Liver (tissue), 9 donors: Measurements from ENCODE around the gene SETX. TPM values are rescaled to one million over a fixed set of nuclear protein-coding genes. Genes with fewer than 3 reads are reported as not detected.

Experiments used
- DNase-seq: peaks from one replicate; pipeline ENCODE4 v3.0.0-alpha.2; 2017; ENCODE audit warnings: low spot score
- H3K27ac ChIP-seq, 2 donors: one replicate each; pipeline ENCODE4 v1.7.0; 2013; ENCODE audit warnings: inconsistent platforms in 2 of 2, low read length in 2 of 2, control low read depth in 1 of 2, low read depth in 1 of 2, mild to moderate bottlenecking in 1 of 2
- H3K27me3 ChIP-seq, 4 donors: one replicate each; pipeline versions ENCODE4 v1.6.1 to v1.7.0; 2013; ENCODE audit warnings: low read length in 3 of 4, inconsistent platforms in 1 of 4, mild to moderate bottlenecking in 1 of 4, moderate library complexity in 1 of 4; ENCODE audit not compliant: control insufficient read depth in 4 of 4, insufficient read depth in 4 of 4
- H3K36me3 ChIP-seq, 4 donors: one replicate each; pipeline versions ENCODE4 v1.6.1 to v1.7.0; 2013; ENCODE audit warnings: low read length in 3 of 4, mild to moderate bottlenecking in 3 of 4, low read depth in 1 of 4, moderate library complexity in 1 of 4; ENCODE audit not compliant: control insufficient read depth in 4 of 4, insufficient read depth in 3 of 4
- H3K4me1 ChIP-seq, 4 donors: one replicate each; pipeline versions ENCODE4 v1.6.1 to v1.7.0; 2013; ENCODE audit warnings: low read length in 3 of 4, mild to moderate bottlenecking in 3 of 4, moderate library complexity in 1 of 4; ENCODE audit not compliant: control insufficient read depth in 4 of 4, insufficient read depth in 4 of 4
- H3K4me3 ChIP-seq, 3 donors: one replicate each; pipeline versions ENCODE4 v1.6.1 to v1.7.0; 2013; ENCODE audit warnings: low read length in 3 of 3, control low read depth in 1 of 3, low read depth in 1 of 3, mild to moderate bottlenecking in 1 of 3
- H3K9ac ChIP-seq, 2 donors: one replicate each; pipeline ENCODE4 v1.7.0; 2013; ENCODE audit warnings: low read length in 2 of 2, mild to moderate bottlenecking in 2 of 2, moderate library complexity in 2 of 2, control low read depth in 1 of 2, low read depth in 1 of 2
- H3K9me3 ChIP-seq, 4 donors: one replicate each; pipeline versions ENCODE4 v1.6.1 to v1.7.0; 2013; ENCODE audit warnings: low read length in 3 of 4; ENCODE audit not compliant: control insufficient read depth in 4 of 4
- ATF3 ChIP-seq: IDR thresholded peaks from 2 replicates; pipeline ENCODE4 v1.6.1; 2016; ENCODE audit warnings: antibody characterized with exemption
- CTCF ChIP-seq: fragments of 150-350 bp; IDR thresholded peaks from 2 replicates; pipeline ENCODE4 v1.5.1; 2017; ENCODE audit warnings: improper control_type of control experiment, low read depth, low read length; ENCODE audit not compliant: missing input control
- EGR1 ChIP-seq, 2 donors: IDR thresholded peaks; 2 replicates each; pipeline ENCODE4 v1.6.1; 2016 to 2018; ENCODE audit warnings: antibody characterized with exemption in 2 of 2, low read depth in 2 of 2
- FOXA1 ChIP-seq: IDR thresholded peaks from 2 replicates; pipeline ENCODE4 v1.6.1; 2016; ENCODE audit warnings: antibody characterized with exemption
- GABPA ChIP-seq, 2 donors: IDR thresholded peaks in 1 of 2; conservative IDR thresholded peaks in 1 of 2; 2 replicates each; pipeline ENCODE4 v1.6.1; 2016; ENCODE audit warnings: antibody characterized with exemption in 2 of 2, mild to moderate bottlenecking in 1 of 2, moderate library complexity in 1 of 2
- HNF4A ChIP-seq, 2 donors: conservative IDR thresholded peaks; 2 replicates each; pipeline ENCODE4 v1.6.1; 2016; ENCODE audit warnings: antibody characterized with exemption in 2 of 2, mild to moderate bottlenecking in 2 of 2
- HNF4G ChIP-seq: IDR thresholded peaks from 2 replicates; pipeline ENCODE4 v1.6.1; 2016; ENCODE audit warnings: antibody characterized with exemption
- MAX ChIP-seq: IDR thresholded peaks from 2 replicates; pipeline ENCODE4 v1.6.1; 2016; ENCODE audit warnings: antibody characterized with exemption
- NR2F2 ChIP-seq: IDR thresholded peaks from 2 replicates; pipeline ENCODE4 v1.6.1; 2016; ENCODE audit warnings: antibody characterized with exemption
- RAD21 ChIP-seq, 2 donors: IDR thresholded peaks; 2 replicates each; pipeline ENCODE4 v1.6.1; 2016; ENCODE audit warnings: antibody characterized with exemption in 2 of 2, mild to moderate bottlenecking in 2 of 2
- SP1 ChIP-seq: IDR thresholded peaks from 2 replicates; pipeline ENCODE4 v1.6.1; 2018; ENCODE audit warnings: antibody characterized with exemption, mild to moderate bottlenecking
- TAF1 ChIP-seq: conservative IDR thresholded peaks from 2 replicates; pipeline ENCODE4 v1.6.1; 2016; ENCODE audit warnings: antibody characterized with exemption, mild to moderate bottlenecking
- YY1 ChIP-seq: IDR thresholded peaks from 2 replicates; pipeline ENCODE4 v1.6.1; 2016; ENCODE audit warnings: antibody characterized with exemption, mild to moderate bottlenecking
- ZBTB33 ChIP-seq: IDR thresholded peaks from 2 replicates; pipeline ENCODE4 v1.6.1; 2016; ENCODE audit warnings: antibody characterized with exemption
- WGBS: extraction: QIAGEN DNeasy Blood & Tissue Kit; methylation state at CpG from one replicate; pipeline ENCODE4 v1.1.7; 2013; 5-methylcytosine and 5-hydroxymethylcytosine counted together
- polyA plus RNA-seq, 2 donors: library from polyadenylated mRNA; stranded (reverse) in 1 of 2; unstranded in 1 of 2; fragments of 200-250 nt in 1 of 2; fragments of >200 nt in 1 of 2; fragmentation: Nextera tagmentation in 1 of 2; extraction: Ambion mirVana in 1 of 2; gene quantifications; one replicate each; pipeline versions ENCODE4 v1.2.1 to v1.2.3, GENCODE V29; 2013 to 2015
- total RNA-seq, 2 donors: library from RNA; depleted of rRNA; stranded (reverse); fragments of >200 nt; gene quantifications; one replicate each; pipeline ENCODE4 v1.2.3, GENCODE V29; 2014
- donor health status: healthy.
- donor health status: healthy.
- donor health status: healthy.
- donor health status: healthy.
- donor health status: healthy.

SETX gene
- total and polyA plus RNA-seq, 4 donors = 8.6 to 60.2 (median 19.6) TPM

GRCh38 chr9:132295181-132295580 is 59.6 kb downstream of the SETX start:
- H3K9ac ChIP-seq = no peak overlapping the region
- H3K27ac ChIP-seq = no peak overlapping the region
- 95% methylated on average over 2 of the region's 2 CpGs for WGBS
- H3K9me3 ChIP-seq = no peaks in the 10 kb centered on the region
- H3K4me1 ChIP-seq = no peaks in the 10 kb centered on the region
- no peak for TF ChIP-seq HNF4G
- no peak for TF ChIP-seq MAX
- no peak overlapping the region for H3K4me3 ChIP-seq
- H3K36me3 ChIP-seq = peaks cover 20 to 63% (median 58%) of the 10 kb centered on the region in 4 donors
- no peaks in the 10 kb centered on the region for H3K27me3 ChIP-seq
- no peak for DNase-seq

GRCh38 chr9:132293145-132293721 is 61.6 kb downstream of the SETX start:
- Histone ChIP-seq H3K4me3 (no peak overlapping the region), H3K4me1 (peaks cover 0 to 2% (median 0%) of the 10 kb centered on the region in 4 donors), H3K9ac (no peak overlapping the region), H3K27me3 (no peaks in the 10 kb centered on the region), H3K9me3 (no peaks in the 10 kb centered on the region), H3K27ac (no peak overlapping the region), H3K36me3 (peaks cover 15 to 53% (median 48%) of the 10 kb centered on the region in 4 donors)
- no peak for TF ChIP-seq EGR1 (IDR thresholded peaks at IDR 0.05; ENCODE audit: low read depth in 2 of 2)
- TF ChIP-seq CTCF = no peak
- TF ChIP-seq GABPA (IDR thresholded peaks at IDR 0.05 in 1 of 2, conservative IDR thresholded peaks at IDR 0.05 in 1 of 2) = no peak
- no peak for TF ChIP-seq HNF4A (conservative IDR thresholded peaks at IDR 0.05)
- no peak for TF ChIP-seq ZBTB33
- TF ChIP-seq NR2F2 = no peak
- no peak for TF ChIP-seq YY1
- TF ChIP-seq ATF3 = no peak
- no peak for TF ChIP-seq TAF1
- no peak for TF ChIP-seq MAX
- TF ChIP-seq FOXA1 = no peak
- no peak for TF ChIP-seq RAD21 (IDR thresholded peaks at IDR 0.05)
- no peak for TF ChIP-seq SP1
- DNase-seq = no peak
- 81% methylated on average over 13 of the region's 13 CpGs for WGBS

- no peaks in the 10 kb centered on the region for H3K9me3 ChIP-seq
- DNase-seq = no peak
- H3K4me1 ChIP-seq = peaks cover 0 to 2% (median 0%) of the 10 kb centered on the region in 4 donors
- 90% methylated on average over 2 of the region's 2 CpGs for WGBS
- H3K4me3 ChIP-seq = no peak overlapping the region
- no peak overlapping the region for H3K27ac ChIP-seq
- H3K27me3 ChIP-seq = no peaks in the 10 kb centered on the region
- TF ChIP-seq FOXA1 = no peak
- no peak for TF ChIP-seq ATF3
- H3K9ac ChIP-seq = no peak overlapping the region
- H3K36me3 ChIP-seq = peaks cover 20 to 49% (median 34%) of the 10 kb centered on the region in 4 donors
Measured at GRCh38 chr9:132288966-132289365, 65.8 kb downstream of the SETX start.
